Measurements from ENCODE around the gene CRYBB3.
"Not testable (repeated sequence)": the region's sequence is repeated elsewhere in the genome, so short reads cannot be mapped to it uniquely, and the experiment has no call there.

CRYBB3 gene

GRCh38 chr22:25213221-25213620 is 13.6 kb downstream of the CRYBB3 start:
- no peak for TF ChIP-seq CTCF (IDR thresholded peaks at IDR 0.05; ENCODE audit: low read depth, low read length, missing control alignments)
- H3K4me3 ChIP-seq (replicated peaks; ENCODE audit: low read depth, low read length), result no peak overlapping the region
- DNase-seq (ENCODE audit: extremely low read depth, low read depth), result no peak

GRCh38 chr22:25216230-25216629 is 16.6 kb downstream of the CRYBB3 start:
- no peak for TF ChIP-seq CTCF (IDR thresholded peaks at IDR 0.05; ENCODE audit: low read depth, low read length, missing control alignments)
- DNase-seq (ENCODE audit: extremely low read depth, low read depth), result no peak
- H3K4me3 ChIP-seq (replicated peaks; ENCODE audit: low read depth, low read length), result no peak overlapping the region

- TF ChIP-seq CTCF (IDR thresholded peaks at IDR 0.05; ENCODE audit: low read depth, low read length, missing control alignments), result no peak
- H3K4me3 ChIP-seq (replicated peaks; ENCODE audit: low read depth, low read length), result no peak within 1 kb of the TSS
- no peak for DNase-seq (ENCODE audit: extremely low read depth, low read depth)
Measured at GRCh38 chr22:25219211-25219689, 19.6 kb downstream of the CRYBB3 start, which contains the start of gene CRYBB2. Gene CRYBB2 (plus strand): TSS chr22:25219639. CDS start chr22:25221430, 1,791 bp downstream.

- no peak for DNase-seq (ENCODE audit: extremely low read depth, low read depth)
- no peak overlapping the region for H3K4me3 ChIP-seq (replicated peaks; ENCODE audit: low read depth, low read length)
- no peak for TF ChIP-seq CTCF (IDR thresholded peaks at IDR 0.05; ENCODE audit: low read depth, low read length, missing control alignments)
Measured at GRCh38 chr22:25219948-25220442, 20.3 kb downstream of the CRYBB3 start.

GRCh38 chr22:25221790-25222189 is 22.1 kb downstream of the CRYBB3 start:
- TF ChIP-seq CTCF (IDR thresholded peaks at IDR 0.05; ENCODE audit: low read depth, low read length, missing control alignments), result no peak
- DNase-seq (ENCODE audit: extremely low read depth, low read depth), result no peak
- no peak overlapping the region for H3K4me3 ChIP-seq (replicated peaks; ENCODE audit: low read depth, low read length)

GRCh38 chr22:25223269-25223850 is 23.7 kb downstream of the CRYBB3 start:
- no peak overlapping the region for H3K4me3 ChIP-seq (replicated peaks; ENCODE audit: low read depth, low read length)
- no peak for TF ChIP-seq CTCF (IDR thresholded peaks at IDR 0.05; ENCODE audit: low read depth, low read length, missing control alignments)
- no peak for DNase-seq (ENCODE audit: extremely low read depth, low read depth)

GRCh38 chr22:25228822-25229221 is 29.2 kb downstream of the CRYBB3 start:
- H3K4me3 ChIP-seq (replicated peaks; ENCODE audit: low read depth, low read length), result no peak overlapping the region
- no peak for DNase-seq (ENCODE audit: extremely low read depth, low read depth)
- TF ChIP-seq CTCF (IDR thresholded peaks at IDR 0.05; ENCODE audit: low read depth, low read length, missing control alignments), result no peak

- H3K4me3 ChIP-seq (replicated peaks; ENCODE audit: low read depth, low read length); DNase-seq (ENCODE audit: extremely low read depth, low read depth): not testable (repeated sequence)
Measured at GRCh38 chr22:25230760-25231159, 31.1 kb downstream of the CRYBB3 start.
